HG03064 (cell line): ENCODE data around the gene SEPTIN5.

Source experiments
- ATAC-seq: cut with Tn5 transposase; IDR thresholded peaks from one replicate; pipeline ENCODE4 v1.9.1; 2021; ENCODE audit warnings: low read depth; ENCODE audit not compliant: unreplicated experiment

Gene SEPTIN5

GRCh38 chr22:19731361-19732135 is 17.2 kb downstream of the SEPTIN5 start:
- no peak for ATAC-seq

- no peak for ATAC-seq
These were observed 18.3 kb downstream of the SEPTIN5 start for GRCh38 chr22:19732403-19733113.

GRCh38 chr22:19733755-19734154 is 19.5 kb downstream of the SEPTIN5 start:
- ATAC-seq = no peak

- no peak for ATAC-seq
These were observed 19.9 kb downstream of the SEPTIN5 start for GRCh38 chr22:19734163-19734562.

GRCh38 chr22:19734837-19735382 is 20.6 kb downstream of the SEPTIN5 start:
- no peak for ATAC-seq

GRCh38 chr22:19735665-19736510 is 21.6 kb downstream of the SEPTIN5 start:
- ATAC-seq = no peak

GRCh38 chr22:19737846-19738663 is 23.8 kb downstream of the SEPTIN5 start:
- ATAC-seq = no peak

- ATAC-seq = no peak
These were observed 24.6 kb downstream of the SEPTIN5 start for GRCh38 chr22:19738664-19739447.

- no peak for ATAC-seq
These were observed 25.2 kb downstream of the SEPTIN5 start for GRCh38 chr22:19739448-19739895.

GRCh38 chr22:19739911-19740449 is 25.7 kb downstream of the SEPTIN5 start:
- no peak for ATAC-seq

GRCh38 chr22:19740586-19740985 is 26.3 kb downstream of the SEPTIN5 start:
- no peak for ATAC-seq

GRCh38 chr22:19741053-19741452 is 26.8 kb downstream of the SEPTIN5 start:
- no peak for ATAC-seq

GRCh38 chr22:19742160-19743066 is 28.1 kb downstream of the SEPTIN5 start:
- ATAC-seq = no peak

- ATAC-seq = no peak
These were observed 28.8 kb downstream of the SEPTIN5 start for GRCh38 chr22:19743081-19743480.

GRCh38 chr22:19743651-19744050 is 29.3 kb downstream of the SEPTIN5 start:
- ATAC-seq = no peak

- ATAC-seq = no peak
These were observed 30.2 kb downstream of the SEPTIN5 start for GRCh38 chr22:19744350-19745006.
